Measurements from ENCODE around the gene FXYD5. TPM values are rescaled to one million over a fixed set of nuclear protein-coding genes. Genes with fewer than 3 reads are reported as not detected.

FXYD5 gene
- not detected for total RNA-seq

GRCh38 chr19:35154525-35155406, at the start of gene FXYD5:
Gene FXYD5, plus strand, starts transcription at chr19:35154735. Its CDS starts 816 bp downstream, at chr19:35155551.
- no peak for DNase-seq

GRCh38 chr19:35105047-35105410, 49.5 kb upstream of the FXYD5 start:
- no peak for DNase-seq

- DNase-seq = no peak
Observed at GRCh38 chr19:35105411-35106290, 48.9 kb upstream of the FXYD5 start.

GRCh38 chr19:35106291-35106583, 48.3 kb upstream of the FXYD5 start:
- peak; percentile 74 for DNase-seq

- DNase-seq = no peak
Observed at GRCh38 chr19:35106898-35107541, 47.5 kb upstream of the FXYD5 start.

- peak; percentile 74 for DNase-seq
Observed at GRCh38 chr19:35107545-35107944, 47.0 kb upstream of the FXYD5 start.

GRCh38 chr19:35108730-35109129, 45.8 kb upstream of the FXYD5 start:
- DNase-seq = no peak

- DNase-seq = no peak
Observed at GRCh38 chr19:35109395-35110112, 45.0 kb upstream of the FXYD5 start.

GRCh38 chr19:35110974-35111373, 43.6 kb upstream of the FXYD5 start:
- DNase-seq = no peak

GRCh38 chr19:35112995-35113688, 41.4 kb upstream of the FXYD5 start:
- no peak for DNase-seq

- DNase-seq = peak; percentile 29
Observed at GRCh38 chr19:35114353-35115176, 40.0 kb upstream of the FXYD5 start.

GRCh38 chr19:35115177-35115951, 39.2 kb upstream of the FXYD5 start, which contains the start of gene FXYD3:
Gene FXYD3, plus strand, starts transcription at chr19:35115823. Its CDS starts 3,554 bp downstream, at chr19:35119377.
- peak; percentile 66 for DNase-seq

- DNase-seq = no peak
Observed at GRCh38 chr19:35116072-35116801, 38.3 kb upstream of the FXYD5 start.

- no peak for DNase-seq
Observed at GRCh38 chr19:35117116-35117515, 37.4 kb upstream of the FXYD5 start.

GRCh38 chr19:35117799-35118198, 36.7 kb upstream of the FXYD5 start:
- DNase-seq = no peak

- no peak for DNase-seq
Observed at GRCh38 chr19:35118268-35119020, 36.1 kb upstream of the FXYD5 start.

- DNase-seq = no peak
Observed at GRCh38 chr19:35119091-35119490, 35.4 kb upstream of the FXYD5 start.

- DNase-seq = no peak
Observed at GRCh38 chr19:35119578-35120155, 34.9 kb upstream of the FXYD5 start.
